HG03196 (cell line): ENCODE data around the gene LBR.

ENCODE experiments used
- ATAC-seq: cut with Tn5 transposase; IDR thresholded peaks from one replicate; pipeline ENCODE4 v1.9.1; 2021; ENCODE audit not compliant: unreplicated experiment

LBR gene

GRCh38 chr1:225464851-225465792 lies 37.3 kb upstream of the LBR start:
- no peak for ATAC-seq

- no peak for ATAC-seq
Observed at GRCh38 chr1:225462714-225463574, 35.1 kb upstream of the LBR start.

GRCh38 chr1:225462429-225462713 lies 34.5 kb upstream of the LBR start:
- no peak for ATAC-seq

DNA sequence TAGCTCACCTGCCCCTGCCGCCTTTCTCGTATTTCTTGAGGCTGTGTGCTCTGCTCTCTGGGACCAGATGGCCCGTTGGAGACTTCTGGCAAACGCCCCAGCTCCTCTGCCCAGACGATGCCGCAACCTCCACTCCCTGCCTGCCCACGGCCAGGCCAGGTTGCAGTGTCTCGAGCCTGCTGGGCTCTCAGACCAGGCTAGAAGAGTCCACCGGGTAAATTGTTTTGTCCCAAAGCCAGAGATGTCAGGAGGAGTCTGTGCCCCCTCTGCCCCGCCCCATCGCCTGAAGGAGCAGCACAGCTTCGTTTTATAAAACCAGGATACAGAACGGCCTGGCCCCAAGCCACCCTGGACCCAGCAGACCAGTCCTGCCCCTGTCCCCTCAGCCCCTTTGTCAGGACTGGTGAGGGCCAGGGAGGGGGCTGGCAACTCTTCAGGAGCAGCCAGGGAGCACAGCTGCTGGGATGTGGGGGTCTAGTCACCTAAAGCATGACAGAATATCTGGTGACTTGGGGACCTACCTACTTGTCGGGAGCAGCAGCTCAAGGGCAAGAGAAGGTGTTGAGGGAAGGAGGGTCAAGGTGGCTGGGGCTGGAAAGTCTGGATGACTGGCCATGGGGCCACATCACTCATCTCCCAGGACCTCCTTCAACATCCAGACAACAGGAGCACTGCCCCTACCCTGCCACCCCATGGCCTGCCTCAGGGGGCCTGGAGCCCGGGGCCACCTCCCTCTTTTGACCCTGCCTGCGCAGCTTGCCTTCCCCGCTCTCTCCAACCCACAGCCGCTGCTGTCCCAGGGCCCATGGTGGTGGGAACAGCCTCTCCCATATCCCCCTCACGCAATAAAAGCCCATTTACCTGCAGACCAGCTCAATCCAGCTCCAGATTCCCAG lies 33.9 kb upstream of the LBR start:
- ATAC-seq: no peak

DNA sequence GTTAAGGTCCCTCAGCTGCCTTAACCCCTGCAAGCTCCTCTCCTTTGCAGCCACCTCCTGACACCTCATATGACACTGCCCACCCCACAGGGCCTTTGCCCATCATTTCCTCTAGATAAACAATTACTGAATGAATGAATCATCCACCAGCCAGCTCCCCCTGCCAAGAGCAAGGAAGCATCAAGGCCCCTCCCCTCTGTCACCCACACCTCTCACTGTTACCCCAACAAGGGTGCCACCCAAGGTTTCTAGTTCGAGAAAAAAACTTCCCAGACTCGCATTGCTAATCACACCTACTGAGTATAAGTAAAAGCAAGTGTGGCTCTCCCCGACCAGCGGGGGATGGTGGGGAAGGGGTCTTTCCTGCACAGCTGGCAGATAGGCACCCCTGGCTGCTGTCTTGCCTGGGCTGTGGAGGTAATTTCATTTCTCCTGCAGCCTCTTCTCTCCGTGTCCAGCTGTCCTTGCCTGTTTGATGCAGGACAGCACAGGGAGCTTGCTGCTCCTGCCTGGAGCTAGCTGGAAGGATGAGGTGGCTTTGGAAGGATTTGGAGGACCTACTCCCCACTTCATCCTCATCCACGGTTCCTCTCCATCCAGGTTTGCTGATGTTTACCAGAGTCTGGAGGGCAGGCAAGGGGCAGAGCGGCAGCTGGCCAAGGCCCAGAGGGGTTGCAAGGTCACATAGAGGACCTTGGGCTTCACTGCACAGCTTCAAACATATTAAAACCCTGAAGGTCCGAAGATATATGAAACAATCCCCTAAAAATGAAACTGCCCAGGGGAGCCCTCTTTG lies 33.1 kb upstream of the LBR start:
- ATAC-seq: no peak

GRCh38 chr1:225460021-225460736 lies 32.3 kb upstream of the LBR start:
- no peak for ATAC-seq

DNA sequence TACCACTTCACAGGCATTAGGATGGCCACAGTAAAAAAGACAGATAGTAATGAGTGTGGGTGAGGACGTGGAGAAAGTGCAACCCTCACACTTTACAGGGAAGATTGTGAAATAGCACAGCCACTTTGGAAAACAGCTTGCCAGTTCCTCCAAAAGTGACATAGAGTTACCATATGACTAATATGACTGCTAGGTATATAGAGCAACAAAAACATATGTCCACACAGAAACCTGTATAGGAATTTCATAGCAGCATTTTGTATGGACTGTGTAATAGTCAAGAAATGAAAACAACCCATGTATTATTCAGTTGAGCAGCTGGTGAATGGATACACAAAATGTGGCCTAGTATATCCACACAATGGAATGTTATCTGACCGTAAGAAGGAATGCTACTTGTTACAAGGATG lies 30.4 kb upstream of the LBR start:
- ATAC-seq: no peak

- ATAC-seq: no peak
Observed at GRCh38 chr1:225454733-225455132, 26.9 kb upstream of the LBR start.

DNA sequence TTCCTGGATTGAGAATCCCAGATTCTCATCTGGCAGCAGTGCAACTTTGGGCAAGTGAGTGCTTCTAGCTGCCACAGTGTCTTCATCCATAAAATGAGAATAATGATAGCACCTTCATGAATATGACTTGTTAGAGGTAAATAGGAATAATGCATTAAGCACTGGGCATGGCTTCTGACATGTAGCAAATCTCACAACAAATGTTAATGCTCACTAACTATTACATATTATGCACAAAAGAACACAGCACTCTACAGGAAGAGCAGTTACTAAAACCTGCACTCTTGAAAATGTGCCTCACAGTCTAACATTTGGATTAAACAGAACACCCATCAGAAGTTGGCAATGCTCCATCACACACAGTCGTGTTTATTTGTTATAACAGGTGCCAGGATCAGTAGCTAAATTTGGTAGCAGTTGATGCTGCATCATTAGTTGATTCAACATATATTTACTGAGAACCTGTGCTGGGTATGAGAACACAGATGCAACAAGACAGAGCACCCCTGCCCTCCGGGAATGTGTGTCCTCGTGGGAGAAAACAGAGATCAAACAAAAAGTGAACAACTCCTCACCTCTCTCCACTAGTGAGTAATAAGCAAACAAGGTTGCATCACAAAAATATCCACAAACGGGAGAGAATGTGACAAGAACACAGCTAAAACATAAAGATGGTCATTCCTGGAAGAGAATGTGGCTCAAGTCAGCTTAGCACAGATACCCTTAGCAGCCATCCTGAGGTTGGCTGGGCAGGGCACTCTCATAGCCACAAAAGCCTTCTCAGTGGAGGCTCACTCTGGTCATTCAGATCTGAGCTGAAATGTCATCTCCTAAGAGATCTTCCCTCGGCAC lies 26.2 kb upstream of the LBR start:
- ATAC-seq: no peak

DNA sequence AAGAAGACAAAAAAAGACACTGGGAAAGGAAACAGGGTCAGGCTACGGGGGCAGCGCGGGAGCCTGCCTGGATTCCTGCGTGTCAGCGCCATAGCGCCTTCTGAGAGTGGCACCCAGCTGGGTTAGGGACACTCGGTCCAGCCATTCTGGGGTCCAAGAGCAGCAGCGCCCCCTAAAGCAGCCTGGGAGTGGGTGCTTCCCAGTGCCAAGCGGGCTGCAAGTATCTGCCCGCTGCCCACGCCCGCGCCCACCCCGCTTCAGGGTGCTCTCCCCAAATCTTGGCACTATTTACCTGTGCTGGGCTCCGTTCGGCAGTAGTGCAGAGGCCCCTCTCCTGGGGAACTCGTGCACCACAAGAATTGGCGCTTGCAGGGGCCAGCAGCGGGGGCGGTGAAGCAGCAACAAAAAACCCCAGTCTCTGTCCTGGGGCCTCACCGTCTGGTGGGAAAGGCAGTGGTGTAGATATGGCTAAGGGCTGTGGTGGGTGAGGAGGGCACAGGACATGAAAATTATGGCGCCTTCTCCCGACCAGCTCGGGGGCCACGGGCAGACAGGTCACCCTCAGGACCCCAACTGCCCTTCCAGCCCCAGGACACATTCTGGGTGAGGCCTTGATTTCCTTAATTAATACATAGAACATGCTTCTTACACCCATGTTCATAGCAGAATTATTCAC lies 24.1 kb upstream of the LBR start:
- ATAC-seq: no peak

GRCh38 chr1:225451340-225451739 lies 23.5 kb upstream of the LBR start:
- ATAC-seq: no peak

DNA sequence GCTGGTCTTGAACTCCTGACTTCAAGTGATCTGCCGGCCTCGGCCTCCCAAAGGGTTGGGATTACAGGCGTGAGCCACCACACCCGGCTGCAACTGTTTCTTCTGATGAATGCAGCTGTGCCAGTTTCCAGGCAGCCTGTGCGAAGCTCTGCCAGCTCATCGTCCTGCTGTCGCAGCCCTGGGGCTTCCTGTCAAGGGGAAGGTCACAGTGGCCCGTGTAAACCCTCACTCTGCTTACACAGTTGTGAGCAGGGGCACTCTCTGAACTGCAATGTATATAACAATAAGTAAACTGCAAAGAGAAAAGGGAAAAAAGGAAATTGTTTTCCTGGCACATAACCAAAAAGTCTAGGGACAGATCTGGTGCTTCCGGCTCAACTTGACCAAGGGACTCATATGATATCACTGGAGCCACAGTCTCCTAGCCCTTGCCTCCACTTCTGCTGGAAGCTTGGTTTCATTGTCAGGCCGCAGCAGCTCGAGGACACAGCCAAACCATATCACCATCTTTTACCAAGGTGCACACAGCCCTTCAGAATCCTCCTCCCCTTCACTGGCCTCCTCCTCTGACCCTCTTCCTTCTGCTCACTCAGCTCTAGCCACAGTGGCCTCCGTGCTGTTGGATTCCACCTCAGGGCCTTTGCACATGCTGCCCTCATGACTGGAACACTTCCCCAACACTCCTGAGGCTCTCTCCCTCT lies 22.8 kb upstream of the LBR start:
- ATAC-seq: no peak

- no peak for ATAC-seq
Observed at GRCh38 chr1:225449774-225450173, 21.9 kb upstream of the LBR start.

DNA sequence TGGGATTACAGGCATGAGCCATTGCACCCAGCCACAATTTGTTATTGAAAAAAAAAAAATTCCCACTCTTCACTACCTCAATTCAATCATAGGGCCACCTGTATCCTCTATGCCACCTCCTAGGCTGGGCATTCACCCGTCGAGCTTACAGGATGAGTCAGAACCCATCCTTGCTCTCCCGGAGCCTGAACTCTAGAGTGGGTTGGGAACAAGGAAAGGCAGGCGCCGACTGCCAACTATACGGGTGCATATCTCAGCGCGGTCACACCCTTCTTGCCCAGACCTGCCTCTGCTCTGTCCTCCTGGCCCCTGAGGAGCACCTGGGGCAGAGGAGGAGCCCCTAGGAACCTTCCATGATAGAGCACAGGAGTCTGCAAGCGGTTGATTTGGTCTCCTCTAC lies 21.4 kb upstream of the LBR start:
- no peak for ATAC-seq

DNA sequence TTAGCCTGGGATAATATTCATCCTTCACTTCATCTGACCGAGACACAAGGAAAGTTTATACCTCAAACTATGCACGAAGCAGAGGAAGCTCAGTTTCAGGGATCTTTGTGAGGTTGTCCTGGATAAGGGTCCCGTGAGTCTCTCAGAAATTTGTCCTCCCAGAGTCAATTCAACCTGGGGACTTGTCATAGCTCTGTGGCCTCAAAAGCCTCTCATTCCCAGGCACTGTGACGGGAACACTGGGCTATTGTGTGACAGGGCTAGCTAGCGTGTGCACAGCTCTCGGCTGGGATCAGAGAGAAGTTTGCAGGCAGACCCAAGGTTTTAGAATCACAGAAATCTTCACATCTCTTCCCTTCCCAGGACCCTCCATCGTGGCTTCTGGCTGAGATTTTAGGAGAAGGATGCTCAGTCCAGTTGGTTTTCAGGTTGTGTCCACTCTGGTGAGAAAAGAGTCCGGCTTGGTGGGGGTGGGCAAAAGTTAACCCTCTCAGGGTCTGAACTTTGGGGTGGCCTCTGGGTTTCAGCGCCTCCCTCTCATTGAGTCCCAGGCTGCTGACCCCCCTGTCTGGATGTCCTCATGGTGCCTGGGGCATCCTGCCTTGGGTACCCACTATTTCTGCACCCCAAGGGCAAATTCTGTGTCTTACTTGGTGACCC lies 20.4 kb upstream of the LBR start:
- ATAC-seq: no peak

GRCh38 chr1:225447650-225448089 lies 19.8 kb upstream of the LBR start:
- ATAC-seq: no peak

GRCh38 chr1:225446981-225447615 lies 19.3 kb upstream of the LBR start:
- no peak for ATAC-seq
